Testis (tissue), 2 donors: ENCODE measurements around the gene NUBP2.

ENCODE experiments used
- POLR2A ChIP-seq: fragments of 450-650 bp; IDR thresholded peaks from one replicate; pipeline ENCODE4 v1.6.1; 2017; ENCODE audit warnings: antibody characterized with exemption, mild to moderate bottlenecking, moderate library complexity
- TF ChIP-seq, protein P1 (sequence below), 3 experiments: fragments of 450-650 bp in 2 of 3; fragments of 200-600 bp in 1 of 3; sonication (generic) in 1 of 3; IDR thresholded peaks; one replicate each; pipeline ENCODE4 v1.5.1; 2016 to 2019; ENCODE audit warnings: antibody characterized with exemption in 3 of 3, mild to moderate bottlenecking in 2 of 3, moderate library complexity in 1 of 3

DNA sequence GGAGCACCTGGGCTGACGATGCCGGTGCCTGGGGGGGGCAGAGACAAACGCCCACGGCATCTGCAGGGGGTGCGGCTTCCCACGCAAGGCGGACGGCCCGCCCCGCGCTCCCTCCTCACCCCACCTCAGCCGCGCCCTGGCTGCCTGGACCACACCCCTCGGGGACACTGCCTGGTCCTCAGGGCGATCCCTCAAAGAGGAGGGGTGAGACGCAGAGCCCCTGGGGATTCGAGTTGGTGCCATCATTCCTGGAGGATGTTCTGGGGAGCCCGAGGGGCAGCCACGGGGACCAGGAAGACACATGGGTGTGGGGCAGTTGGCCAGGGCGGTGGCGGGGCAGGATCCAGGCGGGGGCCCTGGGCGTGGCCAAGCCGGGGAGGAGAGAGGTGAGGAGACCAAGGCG is 6.9 kb downstream of the NUBP2 start:
- TF ChIP-seq, protein P1, sequence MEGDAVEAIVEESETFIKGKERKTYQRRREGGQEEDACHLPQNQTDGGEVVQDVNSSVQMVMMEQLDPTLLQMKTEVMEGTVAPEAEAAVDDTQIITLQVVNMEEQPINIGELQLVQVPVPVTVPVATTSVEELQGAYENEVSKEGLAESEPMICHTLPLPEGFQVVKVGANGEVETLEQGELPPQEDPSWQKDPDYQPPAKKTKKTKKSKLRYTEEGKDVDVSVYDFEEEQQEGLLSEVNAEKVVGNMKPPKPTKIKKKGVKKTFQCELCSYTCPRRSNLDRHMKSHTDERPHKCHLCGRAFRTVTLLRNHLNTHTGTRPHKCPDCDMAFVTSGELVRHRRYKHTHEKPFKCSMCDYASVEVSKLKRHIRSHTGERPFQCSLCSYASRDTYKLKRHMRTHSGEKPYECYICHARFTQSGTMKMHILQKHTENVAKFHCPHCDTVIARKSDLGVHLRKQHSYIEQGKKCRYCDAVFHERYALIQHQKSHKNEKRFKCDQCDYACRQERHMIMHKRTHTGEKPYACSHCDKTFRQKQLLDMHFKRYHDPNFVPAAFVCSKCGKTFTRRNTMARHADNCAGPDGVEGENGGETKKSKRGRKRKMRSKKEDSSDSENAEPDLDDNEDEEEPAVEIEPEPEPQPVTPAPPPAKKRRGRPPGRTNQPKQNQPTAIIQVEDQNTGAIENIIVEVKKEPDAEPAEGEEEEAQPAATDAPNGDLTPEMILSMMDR (IDR thresholded peaks at IDR 0.05): no peak
- TF ChIP-seq POLR2A: no peak
